Measurements from ENCODE around the gene CLK3.
"Not testable (repeated sequence)": the region's sequence is repeated elsewhere in the genome, so short reads cannot be mapped to it uniquely, and the experiment has no call there.

CLK3 gene

GRCh38 chr15:74620636-74621545 is 5.3 kb downstream of the CLK3 start:
- DNase-seq (ENCODE audit: low read depth in 2 of 2): no peak

- no peak for DNase-seq (ENCODE audit: low read depth in 2 of 2)
These were observed 5.9 kb downstream of the CLK3 start for GRCh38 chr15:74621546-74621920.

- DNase-seq (ENCODE audit: low read depth in 2 of 2): no peak
These were observed 6.3 kb downstream of the CLK3 start for GRCh38 chr15:74621936-74622335.

- no peak for DNase-seq (ENCODE audit: low read depth in 2 of 2)
These were observed 7.1 kb downstream of the CLK3 start for GRCh38 chr15:74622758-74623157.

GRCh38 chr15:74624020-74624602 is 8.5 kb downstream of the CLK3 start:
- no peak for DNase-seq (ENCODE audit: low read depth in 2 of 2)

- no peak for DNase-seq (ENCODE audit: low read depth in 2 of 2)
These were observed 10.1 kb downstream of the CLK3 start for GRCh38 chr15:74625693-74626092.

- DNase-seq (ENCODE audit: low read depth in 2 of 2): no peak
These were observed 10.7 kb downstream of the CLK3 start for GRCh38 chr15:74626336-74626735.

- no peak for DNase-seq (ENCODE audit: low read depth in 2 of 2)
These were observed 11.4 kb downstream of the CLK3 start for GRCh38 chr15:74626752-74627692.

GRCh38 chr15:74627766-74628165 is 12.1 kb downstream of the CLK3 start:
- no peak for DNase-seq (ENCODE audit: low read depth in 2 of 2)

GRCh38 chr15:74628199-74628598 is 12.6 kb downstream of the CLK3 start:
- DNase-seq (ENCODE audit: low read depth in 2 of 2): no peak

GRCh38 chr15:74628949-74629348 is 13.3 kb downstream of the CLK3 start:
- DNase-seq (ENCODE audit: low read depth in 2 of 2): no peak

GRCh38 chr15:74629696-74630095 is 14.1 kb downstream of the CLK3 start:
- DNase-seq (ENCODE audit: low read depth in 2 of 2): not testable (repeated sequence)

- no peak for DNase-seq (ENCODE audit: low read depth in 2 of 2)
These were observed 14.8 kb downstream of the CLK3 start for GRCh38 chr15:74630284-74631086.

GRCh38 chr15:74631087-74631385 is 15.4 kb downstream of the CLK3 start:
- no peak for DNase-seq (ENCODE audit: low read depth in 2 of 2)

- DNase-seq (ENCODE audit: low read depth in 2 of 2): no peak
These were observed 15.8 kb downstream of the CLK3 start for GRCh38 chr15:74631408-74631807.

- DNase-seq (ENCODE audit: low read depth in 2 of 2): no peak
These were observed 16.4 kb downstream of the CLK3 start for GRCh38 chr15:74631935-74632560.

- no peak for DNase-seq (ENCODE audit: low read depth in 2 of 2)
These were observed 17.0 kb downstream of the CLK3 start for GRCh38 chr15:74632601-74633000.

- no peak for DNase-seq (ENCODE audit: low read depth in 2 of 2)
These were observed 18.1 kb downstream of the CLK3 start for GRCh38 chr15:74633781-74634180.

- no peak for DNase-seq (ENCODE audit: low read depth in 2 of 2)
These were observed 19.6 kb downstream of the CLK3 start for GRCh38 chr15:74635228-74635627.

- no peak for DNase-seq (ENCODE audit: low read depth in 2 of 2)
These were observed 21.3 kb downstream of the CLK3 start for GRCh38 chr15:74636984-74637383.

- DNase-seq (ENCODE audit: low read depth in 2 of 2): no peak
These were observed 25.5 kb downstream of the CLK3 start for GRCh38 chr15:74641151-74641550.

Data from fibroblast of skin of left quadriceps (primary cell).